HepG2 (cell line): ENCODE data around the gene C21orf58. TPM values are rescaled to one million over a fixed set of nuclear protein-coding genes. Genes with fewer than 3 reads are reported as not detected.
A peak's percentile ranks its signal among the peaks of the same experiment; 100 is the strongest.

Experiments used
- BCLAF1 ChIP-seq: fragments of 450-650 bp; IDR thresholded peaks from 2 replicates; pipeline ENCODE4 v1.6.1; 2017; ENCODE audit warnings: mild to moderate bottlenecking
- CBX5 ChIP-seq: sonication (generic); formaldehyde crosslinking; IDR thresholded peaks from 2 replicates; pipeline ENCODE4 v1.4.0; 2020; ENCODE audit warnings: missing genetic modification reagents, borderline replicate concordance
- CREB1 ChIP-seq, 2 experiments: fragments of 450-650 bp in 1 of 2; IDR thresholded peaks; 2 replicates each; pipeline ENCODE4 v1.6.1; 2016 to 2017; ENCODE audit warnings: control low read depth in 1 of 2, mild to moderate bottlenecking in 1 of 2, missing compliant biosample characterization in 1 of 2, missing genetic modification characterization in 1 of 2
- ELK4 ChIP-seq: sonication (generic); formaldehyde crosslinking; IDR thresholded peaks from 2 replicates; pipeline ENCODE4 v1.9.0; 2021; ENCODE audit warnings: missing genetic modification reagents, borderline replicate concordance
- KLF16 ChIP-seq, 2 experiments: sonication (generic) in 1 of 2; formaldehyde crosslinking in 1 of 2; IDR thresholded peaks; 2 replicates each; pipeline versions ENCODE4 v1.6.1 to v1.8.0; 2016 to 2023; ENCODE audit warnings: missing genetic modification reagents in 2 of 2, missing compliant biosample characterization in 1 of 2
- MED1 ChIP-seq: sonication (generic); formaldehyde crosslinking; IDR thresholded peaks from 2 replicates; pipeline ENCODE4 v1.4.0; 2020; ENCODE audit warnings: missing genetic modification reagents
- NCOA5 ChIP-seq: sonication (generic); formaldehyde crosslinking; IDR thresholded peaks from 2 replicates; pipeline ENCODE4 v1.4.0; 2020; ENCODE audit warnings: missing genetic modification reagents
- NPAS2 ChIP-seq: sonication (generic); formaldehyde crosslinking; IDR thresholded peaks from 2 replicates; pipeline ENCODE4 v1.8.0; 2022; ENCODE audit warnings: mild to moderate bottlenecking, missing genetic modification reagents, borderline replicate concordance
- PLSCR1 ChIP-seq: sonication (generic); formaldehyde crosslinking; IDR thresholded peaks from 2 replicates; pipeline ENCODE4 v1.5.0; 2020; ENCODE audit warnings: missing genetic modification reagents, mild to moderate bottlenecking, borderline replicate concordance
- RCOR2 ChIP-seq: IDR thresholded peaks from 2 replicates; pipeline ENCODE4 v1.6.1; 2016; ENCODE audit warnings: missing biosample characterization, missing genetic modification reagents
- SPEN ChIP-seq: sonication (generic); formaldehyde crosslinking; IDR thresholded peaks from 2 replicates; pipeline ENCODE4 v1.5.1; 2020; ENCODE audit warnings: low read depth, mild to moderate bottlenecking, missing genetic modification reagents
- XBP1 ChIP-seq: sonication (generic); formaldehyde crosslinking; IDR thresholded peaks from 2 replicates; pipeline ENCODE4 v1.5.0; 2020; ENCODE audit warnings: missing genetic modification reagents
- ZBTB39 ChIP-seq: sonication (generic); formaldehyde crosslinking; IDR thresholded peaks from 2 replicates; pipeline ENCODE4 v1.5.0; 2020; ENCODE audit warnings: missing genetic modification reagents
- ZFP36L1 ChIP-seq: sonication (generic); formaldehyde crosslinking; IDR thresholded peaks from 2 replicates; pipeline ENCODE4 v1.8.0; 2022; ENCODE audit warnings: mild to moderate bottlenecking, missing genetic modification reagents, moderate library complexity
- ZNF180 ChIP-seq: sonication (generic); formaldehyde crosslinking; IDR thresholded peaks from 2 replicates; pipeline ENCODE4 v1.4.0; 2020; ENCODE audit warnings: low read depth, missing genetic modification reagents, borderline replicate concordance
- ZNF335 ChIP-seq: sonication (generic); formaldehyde crosslinking; IDR thresholded peaks from 2 replicates; pipeline ENCODE4 v1.4.0; 2020; ENCODE audit warnings: missing genetic modification reagents
- ZNF446 ChIP-seq: sonication (generic); formaldehyde crosslinking; IDR thresholded peaks from 2 replicates; pipeline ENCODE4 v1.5.0; 2020; ENCODE audit warnings: mild to moderate bottlenecking, missing genetic modification reagents
- ZNF550 ChIP-seq: sonication (generic); formaldehyde crosslinking; IDR thresholded peaks from 2 replicates; pipeline ENCODE4 v1.4.0; 2020; ENCODE audit warnings: mild to moderate bottlenecking, missing genetic modification reagents, borderline replicate concordance
- ZNF660 ChIP-seq: sonication (generic); formaldehyde crosslinking; IDR thresholded peaks from 2 replicates; pipeline ENCODE4 v1.5.1; 2020; ENCODE audit warnings: mild to moderate bottlenecking, low read depth, missing genetic modification reagents, borderline replicate concordance
- ZNF674 ChIP-seq: sonication (generic); formaldehyde crosslinking; IDR thresholded peaks from 2 replicates; pipeline ENCODE4 v1.5.0; 2020; ENCODE audit warnings: low read depth, mild to moderate bottlenecking, missing genetic modification reagents
- ZSCAN21 ChIP-seq: sonication (generic); formaldehyde crosslinking; IDR thresholded peaks from 2 replicates; pipeline ENCODE4 v1.8.0; 2022; ENCODE audit warnings: mild to moderate bottlenecking, missing genetic modification reagents, moderate library complexity, borderline replicate concordance
- polyA plus RNA-seq, 8 experiments: library from polyadenylated mRNA; depleted of rRNA in 3 of 8; stranded (reverse) in 7 of 8; unstranded in 1 of 8; fragments of >200 nt; fragmentation: Illumina TruSeq in 4 of 8; extraction: Trizol in 4 of 8; gene quantifications; 2 replicates each; pipeline versions ENCODE4 v1.2.1 to v1.2.3, GENCODE V29; 2011 to 2016; ENCODE audit warnings: low read depth in 4 of 8, missing spikeins in 1 of 8, mixed read lengths in 1 of 8; ENCODE audit not compliant: insufficient read depth in 1 of 8
- total RNA-seq, 5 experiments: library from RNA; depleted of rRNA; stranded (reverse); fragments of >200 nt; fragmentation: Illumina TruSeq; extraction: Trizol; gene quantifications; 2 replicates each; pipeline ENCODE4 v1.2.3, GENCODE V29; 2016; ENCODE audit warnings: low read depth in 1 of 5

C21orf58 gene
- total and polyA plus RNA-seq, 2 of the 13 experiments (the other 11 are each of a cell fraction or from before 2014, with no cell fraction given), result 3.5 to 6.8 TPM

- TF ChIP-seq ZBTB39 (CRISPR knock-in tag) (no peak), RCOR2 (CRISPR knock-in tag) (no peak), NPAS2 (no peak), XBP1 (CRISPR knock-in tag) (no peak), ZNF660 (no peak), ZNF180 (CRISPR knock-in tag) (no peak), ZNF335 (CRISPR knock-in tag) (no peak), NCOA5 (no peak), ZNF446 (CRISPR knock-in tag) (0 out of 2 replicates have a peak, but pooled peaks have one; percentile 48), ZNF550 (CRISPR knock-in tag) (0 out of 2 replicates have a peak, but pooled peaks have one; percentile 53), KLF16 (CRISPR knock-in tag; IDR thresholded peaks at IDR 0.05) (peak in 1 of 2 experiments; percentile 93; a peak in 2 of 4 replicates), ZFP36L1 (CRISPR knock-in tag) (no peak), CREB1 (IDR thresholded peaks at IDR 0.05) (0 out of 2 replicates have a peak, but pooled peaks have one; percentile 29), CREB1 (CRISPR knock-in tag; IDR thresholded peaks at IDR 0.05) (no peak), BCLAF1 (no peak), ELK4 (peak; percentile 81; the same call in 1 of the 2 replicates), CBX5 (CRISPR knock-in tag) (no peak; the same call in none of the 2 replicates), ZNF674 (CRISPR knock-in tag) (no peak), SPEN (CRISPR knock-in tag) (peak; percentile 97), PLSCR1 (no peak), MED1 (CRISPR knock-in tag) (peak; percentile 77), ZSCAN21 (CRISPR knock-in tag) (no peak; the same call in 1 of the 2 replicates)
Measured at GRCh38 chr21:46285761-46286647, 37.7 kb downstream of the C21orf58 start, which contains the start of gene YBEY (continued).
